MM.1S (cell line): Measurements from ENCODE around the gene AGAP1.

ENCODE experiments used
- DNase-seq: peaks from one replicate; pipeline ENCODE4 v3.0.0-alpha.2; 2015
- H2AFZ ChIP-seq: fragments of 300-600 bp; sonication (generic); 2 replicates; pipeline ENCODE4 v1.6.0; 2016; ENCODE audit warnings: antibody characterized with exemption, low read length
- H3F3A ChIP-seq: fragments of 300-600 bp; sonication (generic); 2 replicates; pipeline ENCODE4 v1.6.1; 2016; ENCODE audit warnings: mild to moderate bottlenecking, antibody characterized with exemption, low read length, moderate library complexity, mixed read lengths; ENCODE audit not compliant: insufficient read depth
- H3K27ac ChIP-seq: fragments of 300-600 bp; sonication (generic); 2 replicates; pipeline ENCODE4 v1.5.1; 2016; ENCODE audit warnings: mild to moderate bottlenecking, low read length
- H3K27me3 ChIP-seq: fragments of 300-600 bp; sonication (generic); replicated peaks from 2 replicates; pipeline ENCODE4 v1.6.0; 2016; ENCODE audit warnings: low read length; ENCODE audit not compliant: insufficient read depth
- H3K36me3 ChIP-seq: fragments of 300-600 bp; sonication (generic); replicated peaks from 2 replicates; pipeline ENCODE4 v1.6.1; 2016; ENCODE audit warnings: mild to moderate bottlenecking, low read length, mixed read lengths; ENCODE audit not compliant: insufficient read depth
- H3K4me1 ChIP-seq: fragments of 300-600 bp; sonication (generic); 2 replicates; pipeline ENCODE4 v1.6.1; 2016; ENCODE audit warnings: low read length, mixed read lengths
- H3K4me2 ChIP-seq: fragments of 300-600 bp; sonication (generic); 2 replicates; pipeline ENCODE4 v1.6.0; 2016; ENCODE audit warnings: low read depth, low read length
- H3K4me3 ChIP-seq: fragments of 300-600 bp; sonication (generic); 2 replicates; pipeline ENCODE4 v1.5.1; 2016; ENCODE audit warnings: low read length, mixed read lengths
- H3K79me2 ChIP-seq: fragments of 300-600 bp; sonication (generic); 2 replicates; pipeline ENCODE4 v1.6.1; 2016; ENCODE audit warnings: mixed run types, low read length, mixed read lengths
- H3K9ac ChIP-seq: fragments of 300-600 bp; sonication (generic); 2 replicates; pipeline ENCODE4 v1.6.1; 2016; ENCODE audit warnings: low read length, mixed read lengths
- H3K9me2 ChIP-seq: fragments of 300-600 bp; sonication (generic); replicated peaks from 2 replicates; pipeline ENCODE4 v1.6.1; 2016; ENCODE audit warnings: mild to moderate bottlenecking, low read length, mixed read lengths; ENCODE audit not compliant: insufficient read depth
- H3K9me3 ChIP-seq: fragments of 300-600 bp; sonication (generic); replicated peaks from 2 replicates; pipeline ENCODE4 v1.6.1; 2016; ENCODE audit warnings: mild to moderate bottlenecking, low read length, mixed read lengths; ENCODE audit not compliant: insufficient read depth
- H4K20me1 ChIP-seq: fragments of 300-600 bp; sonication (generic); 2 replicates; pipeline ENCODE4 v1.6.1; 2016; ENCODE audit warnings: mild to moderate bottlenecking, low read length, moderate library complexity, mixed read lengths; ENCODE audit not compliant: insufficient read depth
- CTCF ChIP-seq: fragments of 300-600 bp; sonication (generic); IDR thresholded peaks from 2 replicates; pipeline ENCODE4 v1.5.1; 2016; ENCODE audit warnings: antibody characterized with exemption, low read length, mixed read lengths
- EZH2 ChIP-seq: fragments of 300-600 bp; sonication (generic); optimal IDR thresholded peaks from 2 replicates; pipeline ENCODE3; 2017; ENCODE audit warnings: low read depth, mild to moderate bottlenecking, antibody characterized with exemption, low read length, mixed read lengths
- EZH2phosphoT487 ChIP-seq: fragments of 300-600 bp; sonication (generic); IDR thresholded peaks from 2 replicates; pipeline ENCODE4 v1.6.1; 2018; ENCODE audit warnings: antibody characterized with exemption, low read length

Gene AGAP1

GRCh38 chr2:235909358-235909757, 415.5 kb downstream of the AGAP1 start:
- Histone ChIP-seq H3F3A (no peaks in the 10 kb centered on the region), H2AFZ (no peak overlapping the region), H3K79me2 (no peaks in the 10 kb centered on the region), H3K4me2 (no peak overlapping the region), H3K27me3 (no peaks in the 10 kb centered on the region), H3K4me1 (peaks cover 12% of the 10 kb centered on the region), H3K4me3 (no peak overlapping the region), H3K9me2 (no peaks in the 10 kb centered on the region), H3K9me3 (no peaks in the 10 kb centered on the region), H3K9ac (no peak overlapping the region), H4K20me1 (no peaks in the 10 kb centered on the region), H3K27ac (no peak overlapping the region), H3K36me3 (no peaks in the 10 kb centered on the region)
- no peak for TF ChIP-seq EZH2phosphoT487
- TF ChIP-seq CTCF, result no peak
- no peak for TF ChIP-seq EZH2
- DNase-seq, result no peak

GRCh38 chr2:235910067-235910466, 416.2 kb downstream of the AGAP1 start:
- Histone ChIP-seq H2AFZ (no peak overlapping the region), H3K4me1 (peaks cover 12% of the 10 kb centered on the region), H3K9me3 (no peaks in the 10 kb centered on the region), H3K27ac (no peak overlapping the region), H3K36me3 (no peaks in the 10 kb centered on the region), H4K20me1 (no peaks in the 10 kb centered on the region), H3K79me2 (no peaks in the 10 kb centered on the region), H3K4me2 (no peak overlapping the region), H3K27me3 (no peaks in the 10 kb centered on the region), H3K9ac (no peak overlapping the region), H3K4me3 (no peak overlapping the region), H3F3A (no peaks in the 10 kb centered on the region), H3K9me2 (no peaks in the 10 kb centered on the region)
- DNase-seq, result no peak
- TF ChIP-seq EZH2phosphoT487 (no peak), EZH2 (no peak), CTCF (no peak)

GRCh38 chr2:235911125-235911524, 417.3 kb downstream of the AGAP1 start:
- TF ChIP-seq EZH2 (no peak), CTCF (no peak), EZH2phosphoT487 (no peak)
- no peaks in the 10 kb centered on the region for H3K9me2 ChIP-seq
- H3K9me3 ChIP-seq, result no peaks in the 10 kb centered on the region
- H3K79me2 ChIP-seq, result no peaks in the 10 kb centered on the region
- no peaks in the 10 kb centered on the region for H4K20me1 ChIP-seq
- H2AFZ ChIP-seq, result no peak overlapping the region
- no peak overlapping the region for H3K9ac ChIP-seq
- H3K36me3 ChIP-seq, result no peaks in the 10 kb centered on the region
- H3K4me2 ChIP-seq, result no peak overlapping the region
- H3K27me3 ChIP-seq, result no peaks in the 10 kb centered on the region
- peaks cover 12% of the 10 kb centered on the region for H3K4me1 ChIP-seq
- no peak overlapping the region for H3K27ac ChIP-seq
- no peak for DNase-seq
- H3K4me3 ChIP-seq, result no peak overlapping the region
- H3F3A ChIP-seq, result no peaks in the 10 kb centered on the region
